Body of pancreas (tissue), 4 donors: Measurements from ENCODE around the gene LETM1.

ENCODE experiments used
- CTCF ChIP-seq, 7 experiments: fragments of 450-650 bp in 4 of 7; fragments of 200-600 bp in 3 of 7; sonication (generic) in 3 of 7; IDR thresholded peaks; one replicate each; pipeline ENCODE4 v1.5.1; 2016 to 2019; ENCODE audit warnings: antibody characterized with exemption in 7 of 7
- POLR2A ChIP-seq, 3 donors: fragments of 450-650 bp; IDR thresholded peaks; one replicate each; pipeline ENCODE4 v1.6.1; 2016; ENCODE audit warnings: antibody characterized with exemption in 3 of 3, mild to moderate bottlenecking in 2 of 3

- TF ChIP-seq POLR2A (IDR thresholded peaks at IDR 0.05) = no peak
- no peak for TF ChIP-seq CTCF (IDR thresholded peaks at IDR 0.05)
Observed at GRCh38 chr4:1833307-1834046, 22.5 kb downstream of the LETM1 start.
